ENCODE results near the gene PDHA1. TPM values are rescaled to one million over a fixed set of nuclear protein-coding genes. Genes with fewer than 3 reads are reported as not detected.

The PDHA1 gene
- total and polyA plus RNA-seq, 2 of the 8 experiments (the other 6 are each of a cell fraction or from before 2014, with no cell fraction given), result 128 to 225 TPM

- H3K27me3 ChIP-seq (replicated peaks in 1 of 4; ENCODE audit: control insufficient read depth in 3 of 4, extremely low read depth in 1 of 4, insufficient read depth in 3 of 4, low read length in 3 of 4), result no peaks in the 10 kb centered on the region
- ChIA-PET POLR2A (ENCODE audit: partially characterized antibody) (no interaction called here), CTCF (ENCODE audit: partially characterized antibody) (interaction anchor here (2.4 kb wide), 1 partner anchor 154 kb away, joined by 11 read pairs; no protein-coding TSS in a partner anchor)
- no peak overlapping the region for H3K9ac ChIP-seq (replicated peaks in 1 of 4; ENCODE audit: extremely low read depth in 1 of 4, low read depth in 3 of 4, low read length in 3 of 4)
- no peak overlapping the region for H4K5ac ChIP-seq (ENCODE audit: insufficient read length, low read depth, low read length)
- no peak overlapping the region for H3K4me3 ChIP-seq (ENCODE audit: extremely low read depth in 1 of 4, insufficient read depth in 2 of 4, low read depth in 3 of 4, low read length in 4 of 4)
- H3K79me2 ChIP-seq (ENCODE audit: control insufficient read depth in 1 of 2, insufficient read depth in 2 of 2, low read length in 2 of 2), result no peaks in the 10 kb centered on the region
- no peak overlapping the region for H4K91ac ChIP-seq (replicated peaks; ENCODE audit: insufficient read length, low read length)
- WGBS, 2 experiments (ENCODE audit: extremely low coverage in 1 of 2, insufficient coverage in 1 of 2, insufficient read length in 1 of 2, insufficient replicate concordance in 2 of 2, low coverage in 1 of 2, low lambda C conversion rate in 2 of 2, missing lambda C conversion rate in 1 of 2), result 90% methylated on average over 5 of the region's 9 CpGs; no CpG with 5 or more reads in 1 of the 2 experiments
- H3K27ac ChIP-seq (ENCODE audit: low read depth, low read length), result no peak overlapping the region
- no peaks in the 10 kb centered on the region; a peak in 1 of 7 replicates for H3K4me1 ChIP-seq (replicated peaks in 1 of 4; ENCODE audit: control insufficient read depth in 3 of 4, insufficient read depth in 4 of 4, low read length in 3 of 4)
- H3K56ac ChIP-seq (replicated peaks; ENCODE audit: insufficient read length, low read depth, low read length), result no peak overlapping the region
- H3K4me2 ChIP-seq (ENCODE audit: insufficient read depth in 1 of 2, low read depth in 2 of 2, low read length in 2 of 2), result no peak overlapping the region
- H2BK120ac ChIP-seq (replicated peaks; ENCODE audit: low read depth, low read length), result no peak overlapping the region
- no peak for FAIRE-seq
- H2BK20ac ChIP-seq (ENCODE audit: low read length), result no peak overlapping the region
- H2BK15ac ChIP-seq (ENCODE audit: low read length), result no peak overlapping the region
- H3K4ac ChIP-seq (replicated peaks; ENCODE audit: insufficient read length, low read depth, low read length), result no peak overlapping the region
- H2BK12ac ChIP-seq (ENCODE audit: low read depth, low read length), result no peak overlapping the region
- H4K8ac ChIP-seq (ENCODE audit: extremely low read depth, insufficient read depth, low read length), result no peak overlapping the region
- no peaks in the 10 kb centered on the region for H3K9me3 ChIP-seq (ENCODE audit: insufficient read depth in 2 of 2, low read depth in 1 of 2, low read length in 1 of 2)
- no peak overlapping the region for H3K23ac ChIP-seq (ENCODE audit: insufficient read length)
- no peak overlapping the region for H3K18ac ChIP-seq (ENCODE audit: extremely low read depth, low read length)
- no peaks in the 10 kb centered on the region for H4K20me1 ChIP-seq (replicated peaks in 1 of 2; ENCODE audit: control insufficient read depth in 1 of 2, insufficient read depth in 2 of 2, low read length in 2 of 2)
- H3K23me2 ChIP-seq (ENCODE audit: low read depth, low read length), result no peaks in the 10 kb centered on the region
- no peak overlapping the region for H2AFZ ChIP-seq (ENCODE audit: low read length)
- no peak overlapping the region for H2AK5ac ChIP-seq (ENCODE audit: low read depth, low read length)
- DNase-seq (ENCODE audit: low read depth in 1 of 2, low spot score in 2 of 2), result no peak
- no peak overlapping the region for H3K14ac ChIP-seq (ENCODE audit: insufficient read length)
- H3K36me3 ChIP-seq (ENCODE audit: control insufficient read depth in 2 of 4, insufficient read depth in 4 of 4, low read length in 3 of 4), result no peaks in the 10 kb centered on the region
- no peak overlapping the region for H2BK5ac ChIP-seq (ENCODE audit: low read depth, low read length)
- no peaks in the 10 kb centered on the region for H3K79me1 ChIP-seq (ENCODE audit: low read depth, low read length)
- TF ChIP-seq RNF2 (IDR thresholded peaks at IDR 0.05; ENCODE audit: borderline replicate concordance, low read depth, low read length, missing control alignments, poor library complexity, severe bottlenecking), result no peak
These were observed 37.6 kb downstream of the PDHA1 start for GRCh38 chrX:19381326-19381725.

Measured in H1 (cell line).